ENCODE measurements around the gene ST6GALNAC4.

The ST6GALNAC4 gene

GRCh38 chr9:127946728-127947127 lies 29.9 kb upstream of the ST6GALNAC4 start:
- DNase-seq = no peak

- DNase-seq = no peak
Measured at GRCh38 chr9:127945942-127946341, 29.1 kb upstream of the ST6GALNAC4 start.

- no peak for DNase-seq
Measured at GRCh38 chr9:127945338-127945737, 28.5 kb upstream of the ST6GALNAC4 start.

- DNase-seq = no peak
Measured at GRCh38 chr9:127944586-127945218, 27.9 kb upstream of the ST6GALNAC4 start.

- DNase-seq = peak; percentile 54 to 78 (median 67)
Measured at GRCh38 chr9:127943731-127944144, 26.9 kb upstream of the ST6GALNAC4 start.

- DNase-seq = no peak
Measured at GRCh38 chr9:127943011-127943662, 26.3 kb upstream of the ST6GALNAC4 start.

- DNase-seq = peak in 4 of 6 experiments; percentile 41 to 59 (median 45)
Measured at GRCh38 chr9:127942216-127943010, 25.6 kb upstream of the ST6GALNAC4 start.

- no peak for DNase-seq
Measured at GRCh38 chr9:127941961-127942215, 25.0 kb upstream of the ST6GALNAC4 start.

- DNase-seq = no peak
Measured at GRCh38 chr9:127941062-127941960, 24.5 kb upstream of the ST6GALNAC4 start.

GRCh38 chr9:127940593-127940992 lies 23.8 kb upstream of the ST6GALNAC4 start:
- DNase-seq = no peak

GRCh38 chr9:127938298-127938690 lies 21.5 kb upstream of the ST6GALNAC4 start:
- peak in 1 of 6 experiments; percentile 58 for DNase-seq

GRCh38 chr9:127937388-127938297 lies 20.8 kb upstream of the ST6GALNAC4 start, which contains the start of gene DPM2:
Gene DPM2 (minus strand): TSS chr9:127937854. CDS start chr9:127937820, 34 bp downstream.
- DNase-seq = peak; percentile 73 to 90 (median 80)

- no peak for DNase-seq
Measured at GRCh38 chr9:127937056-127937387, 20.2 kb upstream of the ST6GALNAC4 start.

GRCh38 chr9:127936347-127936852 lies 19.6 kb upstream of the ST6GALNAC4 start:
- DNase-seq = no peak

- no peak for DNase-seq
Measured at GRCh38 chr9:127935765-127936221, 19.0 kb upstream of the ST6GALNAC4 start.

GRCh38 chr9:127934986-127935385 lies 18.1 kb upstream of the ST6GALNAC4 start:
- no peak for DNase-seq

GRCh38 chr9:127934248-127934647 lies 17.4 kb upstream of the ST6GALNAC4 start:
- no peak for DNase-seq

- DNase-seq = no peak
Measured at GRCh38 chr9:127931092-127931881, 14.4 kb upstream of the ST6GALNAC4 start.

- peak; percentile 47 to 77 (median 70) for DNase-seq
Measured at GRCh38 chr9:127930231-127931091, 13.6 kb upstream of the ST6GALNAC4 start, which contains the start of gene PIP5KL1. Gene PIP5KL1 (minus strand): TSS chr9:127930777. CDS start chr9:127930752, 25 bp downstream.

- DNase-seq = no peak
Measured at GRCh38 chr9:127929625-127929979, 12.8 kb upstream of the ST6GALNAC4 start.

All from stimulated activated naive CD4-positive, alpha-beta T cell (primary cell).